Measurements from ENCODE around the gene DHX38.

DNA sequence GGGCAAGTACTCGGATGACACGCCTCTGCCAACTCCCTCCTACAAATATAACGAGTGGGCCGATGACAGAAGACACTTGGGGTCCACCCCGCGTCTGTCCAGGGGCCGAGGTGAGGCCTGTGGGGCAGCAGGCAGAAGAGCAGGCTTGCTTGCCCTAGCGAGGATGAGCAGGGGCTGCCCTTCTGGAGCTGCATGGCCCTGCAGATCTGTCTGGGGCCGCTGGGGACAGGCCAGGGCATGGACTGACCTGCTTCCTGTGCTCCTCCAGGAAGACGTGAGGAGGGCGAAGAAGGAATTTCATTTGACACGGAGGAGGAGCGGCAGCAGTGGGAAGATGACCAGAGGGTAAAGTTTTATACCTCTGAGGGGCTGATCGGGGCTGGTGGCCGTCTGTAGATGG is 5.3 kb downstream of the DHX38 start:
- TF ChIP-seq, protein P1, sequence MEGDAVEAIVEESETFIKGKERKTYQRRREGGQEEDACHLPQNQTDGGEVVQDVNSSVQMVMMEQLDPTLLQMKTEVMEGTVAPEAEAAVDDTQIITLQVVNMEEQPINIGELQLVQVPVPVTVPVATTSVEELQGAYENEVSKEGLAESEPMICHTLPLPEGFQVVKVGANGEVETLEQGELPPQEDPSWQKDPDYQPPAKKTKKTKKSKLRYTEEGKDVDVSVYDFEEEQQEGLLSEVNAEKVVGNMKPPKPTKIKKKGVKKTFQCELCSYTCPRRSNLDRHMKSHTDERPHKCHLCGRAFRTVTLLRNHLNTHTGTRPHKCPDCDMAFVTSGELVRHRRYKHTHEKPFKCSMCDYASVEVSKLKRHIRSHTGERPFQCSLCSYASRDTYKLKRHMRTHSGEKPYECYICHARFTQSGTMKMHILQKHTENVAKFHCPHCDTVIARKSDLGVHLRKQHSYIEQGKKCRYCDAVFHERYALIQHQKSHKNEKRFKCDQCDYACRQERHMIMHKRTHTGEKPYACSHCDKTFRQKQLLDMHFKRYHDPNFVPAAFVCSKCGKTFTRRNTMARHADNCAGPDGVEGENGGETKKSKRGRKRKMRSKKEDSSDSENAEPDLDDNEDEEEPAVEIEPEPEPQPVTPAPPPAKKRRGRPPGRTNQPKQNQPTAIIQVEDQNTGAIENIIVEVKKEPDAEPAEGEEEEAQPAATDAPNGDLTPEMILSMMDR (IDR thresholded peaks at IDR 0.05), result no peak
- TF ChIP-seq EZH2phosphoT487 (IDR thresholded peaks at IDR 0.05), result no peak

Measured in neural progenitor cell (in vitro differentiated cells).